GM18873 (cell line): Measurements from ENCODE around the gene SMYD3.
"Not testable (repeated sequence)": the region's sequence is repeated elsewhere in the genome, so short reads cannot be mapped to it uniquely, and the experiment has no call there.

Experiments
- ATAC-seq: cut with Tn5 transposase; IDR thresholded peaks from one replicate; pipeline ENCODE4 v1.9.1; 2021; ENCODE audit warnings: mild to moderate bottlenecking, moderate library complexity, moderate number of reproducible peaks; ENCODE audit not compliant: unreplicated experiment, low FRiP score

SMYD3 gene

DNA sequence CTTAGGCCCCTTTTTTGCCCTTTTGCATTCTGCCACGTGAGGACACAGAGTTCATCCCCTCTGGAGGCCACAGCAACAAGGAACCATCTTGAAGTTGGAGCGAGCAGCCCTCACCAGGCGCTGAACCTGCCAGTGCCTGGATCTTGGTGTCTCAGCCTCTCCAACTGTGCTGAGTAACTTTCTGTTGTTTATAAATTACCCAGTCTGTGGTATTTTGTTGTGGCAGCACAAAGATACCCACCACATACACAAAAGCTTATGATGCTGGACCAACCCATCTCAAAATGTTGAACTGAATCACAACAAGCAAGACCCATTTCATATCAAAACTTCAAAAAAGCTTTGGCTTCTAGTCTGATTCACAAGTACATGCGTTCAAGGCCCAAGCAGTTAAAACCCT, 702.4 kb downstream of the SMYD3 start:
- no peak for ATAC-seq

DNA sequence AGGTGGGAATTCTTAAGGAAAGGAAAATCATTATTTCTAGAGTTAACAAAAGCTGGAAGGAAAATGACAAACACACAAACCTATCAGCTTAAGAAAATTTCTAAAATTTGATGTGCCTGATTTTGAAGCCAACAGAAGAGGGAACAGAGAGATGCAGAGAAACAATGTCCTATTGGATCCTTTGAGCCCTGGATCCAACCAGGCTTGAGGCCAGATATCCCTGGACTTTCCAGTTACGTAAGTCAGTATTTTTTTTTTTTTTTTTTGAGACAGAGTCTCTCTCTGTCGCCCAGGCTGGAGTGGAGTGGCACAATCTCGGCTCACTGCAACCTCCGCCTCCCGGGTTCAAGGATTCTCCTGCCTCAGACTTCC, 703.4 kb downstream of the SMYD3 start:
- ATAC-seq: no peak

DNA sequence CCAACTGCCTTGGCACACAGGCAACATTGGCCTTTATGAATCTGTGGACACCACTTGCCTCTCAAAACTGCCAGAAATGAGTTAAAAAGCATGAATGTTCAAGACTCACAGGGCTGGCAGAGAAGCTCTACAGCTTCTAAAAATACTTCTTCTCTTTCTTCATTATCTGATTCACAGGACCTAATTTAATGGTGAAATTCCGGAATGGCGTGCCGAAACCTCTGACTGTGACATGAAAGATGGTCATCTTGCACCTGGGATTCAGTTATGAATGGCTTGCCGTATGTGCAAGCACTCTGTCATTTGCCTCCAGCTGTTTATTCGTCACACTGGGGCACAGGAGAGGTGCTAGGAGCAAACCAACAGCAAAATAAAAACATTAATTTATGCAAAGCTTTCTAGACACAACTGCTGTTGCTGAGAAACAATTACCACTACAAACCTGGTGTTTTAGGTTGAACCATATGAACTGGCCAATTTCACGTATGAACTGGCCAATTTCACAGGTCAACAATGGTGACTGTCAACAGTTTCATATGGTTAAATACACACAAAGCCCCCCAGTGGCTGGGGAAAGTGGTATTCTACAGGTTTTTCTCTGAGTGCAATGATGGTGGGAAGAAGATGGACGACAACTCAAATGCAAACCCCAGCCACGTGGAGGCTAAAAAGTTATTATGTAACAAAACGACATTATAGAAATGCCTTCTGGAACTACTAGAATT, 704.0 kb downstream of the SMYD3 start:
- ATAC-seq: no peak

- ATAC-seq: no peak
Measured at GRCh38 chr1:245800901-245801605, 706.0 kb downstream of the SMYD3 start.

DNA sequence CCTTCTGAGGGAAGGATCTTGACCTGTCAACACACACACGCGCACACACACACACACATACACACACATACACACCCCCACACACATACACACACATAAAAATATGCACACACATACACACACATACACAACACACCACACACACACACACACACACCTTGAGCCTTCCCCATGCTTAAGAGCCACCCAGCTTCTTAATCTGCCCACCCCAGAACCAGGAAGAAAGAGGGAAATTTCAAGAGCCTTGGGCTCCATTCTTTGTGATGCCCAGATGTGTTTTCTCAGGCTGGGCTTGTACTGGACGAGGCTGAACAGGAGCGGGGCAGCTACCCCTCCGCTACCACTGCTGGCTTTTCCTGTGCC, 708.7 kb downstream of the SMYD3 start:
- no peak for ATAC-seq

- no peak for ATAC-seq
Measured at GRCh38 chr1:245797592-245798348, 709.3 kb downstream of the SMYD3 start.

DNA sequence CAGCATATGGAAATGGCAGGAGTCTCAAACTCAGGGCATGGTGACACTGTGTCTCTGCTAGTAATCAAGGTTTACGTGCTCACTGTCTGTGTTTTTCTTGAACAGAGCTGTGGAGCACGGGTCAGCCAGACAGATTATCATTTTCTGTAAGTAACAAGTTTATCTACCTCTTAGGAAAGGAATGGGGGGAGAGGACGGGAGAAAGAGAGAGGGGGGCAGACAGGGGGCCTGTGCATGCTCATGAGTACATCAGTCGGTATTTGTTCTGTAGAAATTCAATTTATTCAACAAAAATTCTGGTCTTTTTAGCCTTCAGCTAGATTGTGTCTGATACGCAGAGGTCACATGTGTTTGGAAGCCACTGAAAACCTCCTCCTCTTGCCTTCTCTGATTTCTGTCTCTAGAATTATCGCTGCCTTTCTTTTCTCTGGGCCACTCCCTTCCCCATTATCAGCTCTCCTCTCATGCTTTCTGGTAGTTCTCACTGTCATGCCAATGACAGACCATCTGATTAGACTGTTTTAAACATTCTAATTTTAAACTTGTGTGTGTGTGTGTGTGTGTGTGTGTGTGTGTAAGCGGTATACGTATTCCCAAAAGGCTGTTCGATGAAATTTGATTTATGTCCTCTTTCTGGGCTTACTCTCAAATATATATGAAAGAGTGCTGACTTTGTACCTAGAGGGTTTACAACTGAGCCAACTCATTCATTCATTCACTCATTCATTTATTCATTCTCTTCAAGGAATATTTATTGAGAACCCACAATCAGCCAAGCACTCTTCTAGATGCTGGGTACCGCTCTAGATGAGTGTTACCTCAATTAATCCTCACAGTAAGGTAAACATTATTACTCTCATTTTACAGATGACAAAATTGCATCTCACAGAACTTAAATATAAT, 715.4 kb downstream of the SMYD3 start:
- ATAC-seq: no peak

GRCh38 chr1:245790441-245790840, 716.6 kb downstream of the SMYD3 start:
- no peak for ATAC-seq

GRCh38 chr1:245788886-245789285, 718.2 kb downstream of the SMYD3 start:
- no peak for ATAC-seq

- no peak for ATAC-seq
Measured at GRCh38 chr1:245788269-245788668, 718.8 kb downstream of the SMYD3 start.

GRCh38 chr1:245786948-245787347, 720.1 kb downstream of the SMYD3 start:
- no peak for ATAC-seq

DNA sequence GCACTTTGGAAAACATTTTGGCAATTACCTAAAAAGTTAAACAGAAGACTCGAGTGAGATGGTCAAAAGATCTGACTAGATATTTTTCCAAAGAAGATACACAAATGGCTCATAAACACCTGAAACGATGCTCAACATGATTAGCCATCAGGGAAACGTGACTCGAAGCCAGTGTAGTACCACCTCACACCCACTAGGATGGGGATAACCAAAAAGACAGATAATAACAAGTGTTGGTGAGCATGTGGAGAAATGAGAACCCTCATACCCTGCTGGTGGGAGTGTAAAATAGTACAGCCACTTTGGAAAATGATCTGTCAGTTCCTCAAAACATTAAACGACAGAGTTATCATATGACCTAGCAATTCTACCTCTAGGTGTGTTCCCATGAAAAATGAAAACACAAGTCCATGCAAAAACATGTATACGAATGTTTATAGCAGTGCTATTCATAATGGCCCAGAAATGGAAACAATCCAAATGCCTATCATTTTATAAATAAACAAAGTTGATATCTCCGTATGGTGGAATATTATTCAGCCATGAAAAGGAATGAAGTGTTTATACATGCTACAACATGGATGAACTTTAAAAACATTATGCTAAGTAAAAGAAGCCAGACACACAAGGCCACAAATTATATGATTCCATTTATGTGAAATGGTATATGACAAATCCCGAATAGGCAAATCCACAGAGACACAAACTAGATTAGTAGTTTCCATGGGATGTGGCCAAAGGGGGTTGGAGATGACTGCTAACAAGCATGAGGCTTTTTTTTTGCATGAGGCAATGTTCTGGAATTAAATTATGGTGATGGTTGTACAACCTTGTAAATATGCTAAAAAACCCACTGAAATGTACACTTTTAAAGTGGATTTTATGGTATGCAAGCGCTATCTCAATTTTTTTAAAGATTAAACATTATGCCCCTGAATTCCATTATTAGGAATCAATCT, 727.0 kb downstream of the SMYD3 start:
- ATAC-seq: no peak

- no peak for ATAC-seq
Measured at GRCh38 chr1:245777752-245778151, 729.3 kb downstream of the SMYD3 start.

DNA sequence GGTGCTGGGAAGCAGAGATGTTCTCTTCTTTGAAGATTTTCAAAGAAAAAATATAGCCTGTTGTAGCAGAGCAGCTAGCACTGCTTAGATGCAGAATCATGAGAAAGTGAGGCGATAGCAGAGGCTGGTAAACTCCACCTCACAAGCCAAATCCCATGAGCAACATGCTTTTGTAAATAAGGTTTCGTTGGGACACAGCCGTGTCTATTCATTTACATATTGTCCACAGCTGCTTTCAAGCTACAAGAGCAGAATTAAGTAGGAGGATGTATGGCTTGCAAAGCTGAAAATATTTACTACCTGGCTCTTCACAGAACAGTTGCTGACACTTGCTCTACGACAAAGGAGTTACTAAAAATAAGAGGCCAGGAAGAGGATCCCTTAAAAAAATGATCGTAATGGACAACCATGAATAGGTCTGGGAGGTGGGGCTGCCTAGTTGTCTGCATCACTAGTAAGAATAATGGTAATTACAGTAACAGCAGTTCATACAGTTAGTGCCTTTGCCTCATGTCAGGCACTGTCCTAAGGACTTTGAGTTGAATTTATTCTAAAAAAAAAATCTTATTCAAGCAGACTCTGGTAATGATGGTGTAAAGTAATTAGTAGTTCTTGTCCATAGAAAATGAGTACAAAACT, 730.3 kb downstream of the SMYD3 start:
- no peak for ATAC-seq

GRCh38 chr1:245776139-245776538, 730.9 kb downstream of the SMYD3 start:
- no peak for ATAC-seq

GRCh38 chr1:245774931-245775330, 732.1 kb downstream of the SMYD3 start:
- ATAC-seq: not testable (repeated sequence)

- ATAC-seq: no peak
Measured at GRCh38 chr1:245774196-245774595, 732.9 kb downstream of the SMYD3 start.

GRCh38 chr1:245773344-245773743, 733.7 kb downstream of the SMYD3 start:
- ATAC-seq: no peak

DNA sequence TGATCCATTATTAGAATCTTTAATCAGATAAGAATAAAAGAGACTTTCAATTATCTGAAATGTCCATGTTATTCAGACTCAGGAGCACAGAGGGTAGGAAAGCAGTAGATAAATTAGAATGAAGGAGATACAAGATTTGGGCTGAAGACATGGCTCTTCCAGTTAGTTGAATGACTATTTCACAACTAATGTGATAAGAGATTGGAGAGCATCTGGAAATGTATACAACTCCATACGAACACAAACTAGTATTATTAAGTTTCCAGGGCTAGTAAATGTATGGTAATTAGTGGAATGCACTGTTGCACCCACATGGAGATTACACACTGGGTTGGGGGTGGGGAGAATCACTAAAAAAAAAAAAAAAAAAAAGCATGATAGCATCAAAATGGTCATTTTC, 734.3 kb downstream of the SMYD3 start:
- no peak for ATAC-seq
